HL-60 (cell line): ENCODE results near the gene CAP1.

ENCODE experiments used
- DNase-seq, 2 experiments: peaks; one replicate each; pipeline ENCODE4 v3.0.0-alpha.2; 2010 to 2020; ENCODE audit warnings: low read depth in 1 of 2, low spot score in 1 of 2
- H3K27ac ChIP-seq: fragments of 250-450 bp; sonication (Bioruptor Pico); replicated peaks from 2 replicates; pipeline ENCODE4 v1.5.1; 2020; ENCODE audit warnings: mild to moderate bottlenecking, moderate library complexity
- H3K27me3 ChIP-seq: fragments of 250-450 bp; sonication (Bioruptor Pico); 2 replicates; pipeline ENCODE4 v1.5.1; 2021; ENCODE audit warnings: mild to moderate bottlenecking, moderate library complexity; ENCODE audit not compliant: insufficient read depth, poor library complexity, severe bottlenecking
- H3K4me3 ChIP-seq: replicated peaks from 2 replicates; pipeline ENCODE4 v1.5.1; 2011; ENCODE audit warnings: mild to moderate bottlenecking, control low read depth, low read length; ENCODE audit not compliant: insufficient read depth
- GABPA ChIP-seq: IDR thresholded peaks from 2 replicates; pipeline ENCODE4 v1.6.1; 2012; ENCODE audit warnings: low read depth
- POLR2AphosphoS5 ChIP-seq: IDR thresholded peaks from 2 replicates; pipeline ENCODE4 v1.6.1; 2012; ENCODE audit warnings: low read depth
- SPI1 ChIP-seq: IDR thresholded peaks from 2 replicates; pipeline ENCODE4 v1.6.1; 2012; ENCODE audit warnings: low read depth, mild to moderate bottlenecking, borderline replicate concordance
- TF ChIP-seq, protein P1 (sequence below): IDR thresholded peaks from 2 replicates; pipeline ENCODE4 v1.6.1; 2012; ENCODE audit warnings: low read depth; ENCODE audit not compliant: insufficient replicate concordance
- TF ChIP-seq, protein P2 (sequence below): IDR thresholded peaks from one replicate; pipeline ENCODE4 v1.5.1; 2011; ENCODE audit warnings: low read length, control low read depth, inconsistent platforms; ENCODE audit not compliant: insufficient read depth

The CAP1 gene

DNA sequence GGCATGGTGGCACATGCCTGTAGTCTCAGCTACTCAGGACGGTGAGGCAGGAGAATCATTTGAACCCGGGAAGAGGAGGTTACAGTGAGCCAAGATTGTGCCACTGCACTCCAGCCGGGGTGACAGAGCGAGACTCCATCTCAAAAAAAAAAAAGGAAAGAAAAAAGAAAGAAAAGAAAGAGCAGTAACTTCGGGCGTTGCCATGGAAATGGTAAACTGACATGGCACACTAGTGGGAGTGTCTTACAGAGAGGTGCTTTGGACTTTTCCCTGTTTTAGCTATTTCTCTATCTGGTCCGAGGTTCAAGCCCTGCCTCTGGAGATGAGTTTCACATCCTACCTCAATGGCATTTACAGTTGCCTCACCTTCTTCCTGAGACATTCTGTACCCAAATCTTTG lies 79.6 kb downstream of the CAP1 start:
- Histone ChIP-seq H3K27me3 (no peaks in the 10 kb centered on the region), H3K27ac (no peak overlapping the region), H3K4me3 (no peak overlapping the region)
- no peak for DNase-seq
- TF ChIP-seq POLR2AphosphoS5: no peak
- no peak for TF ChIP-seq SPI1
- TF ChIP-seq, protein P1, sequence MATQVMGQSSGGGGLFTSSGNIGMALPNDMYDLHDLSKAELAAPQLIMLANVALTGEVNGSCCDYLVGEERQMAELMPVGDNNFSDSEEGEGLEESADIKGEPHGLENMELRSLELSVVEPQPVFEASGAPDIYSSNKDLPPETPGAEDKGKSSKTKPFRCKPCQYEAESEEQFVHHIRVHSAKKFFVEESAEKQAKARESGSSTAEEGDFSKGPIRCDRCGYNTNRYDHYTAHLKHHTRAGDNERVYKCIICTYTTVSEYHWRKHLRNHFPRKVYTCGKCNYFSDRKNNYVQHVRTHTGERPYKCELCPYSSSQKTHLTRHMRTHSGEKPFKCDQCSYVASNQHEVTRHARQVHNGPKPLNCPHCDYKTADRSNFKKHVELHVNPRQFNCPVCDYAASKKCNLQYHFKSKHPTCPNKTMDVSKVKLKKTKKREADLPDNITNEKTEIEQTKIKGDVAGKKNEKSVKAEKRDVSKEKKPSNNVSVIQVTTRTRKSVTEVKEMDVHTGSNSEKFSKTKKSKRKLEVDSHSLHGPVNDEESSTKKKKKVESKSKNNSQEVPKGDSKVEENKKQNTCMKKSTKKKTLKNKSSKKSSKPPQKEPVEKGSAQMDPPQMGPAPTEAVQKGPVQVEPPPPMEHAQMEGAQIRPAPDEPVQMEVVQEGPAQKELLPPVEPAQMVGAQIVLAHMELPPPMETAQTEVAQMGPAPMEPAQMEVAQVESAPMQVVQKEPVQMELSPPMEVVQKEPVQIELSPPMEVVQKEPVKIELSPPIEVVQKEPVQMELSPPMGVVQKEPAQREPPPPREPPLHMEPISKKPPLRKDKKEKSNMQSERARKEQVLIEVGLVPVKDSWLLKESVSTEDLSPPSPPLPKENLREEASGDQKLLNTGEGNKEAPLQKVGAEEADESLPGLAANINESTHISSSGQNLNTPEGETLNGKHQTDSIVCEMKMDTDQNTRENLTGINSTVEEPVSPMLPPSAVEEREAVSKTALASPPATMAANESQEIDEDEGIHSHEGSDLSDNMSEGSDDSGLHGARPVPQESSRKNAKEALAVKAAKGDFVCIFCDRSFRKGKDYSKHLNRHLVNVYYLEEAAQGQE: no peak
- TF ChIP-seq, protein P2, sequence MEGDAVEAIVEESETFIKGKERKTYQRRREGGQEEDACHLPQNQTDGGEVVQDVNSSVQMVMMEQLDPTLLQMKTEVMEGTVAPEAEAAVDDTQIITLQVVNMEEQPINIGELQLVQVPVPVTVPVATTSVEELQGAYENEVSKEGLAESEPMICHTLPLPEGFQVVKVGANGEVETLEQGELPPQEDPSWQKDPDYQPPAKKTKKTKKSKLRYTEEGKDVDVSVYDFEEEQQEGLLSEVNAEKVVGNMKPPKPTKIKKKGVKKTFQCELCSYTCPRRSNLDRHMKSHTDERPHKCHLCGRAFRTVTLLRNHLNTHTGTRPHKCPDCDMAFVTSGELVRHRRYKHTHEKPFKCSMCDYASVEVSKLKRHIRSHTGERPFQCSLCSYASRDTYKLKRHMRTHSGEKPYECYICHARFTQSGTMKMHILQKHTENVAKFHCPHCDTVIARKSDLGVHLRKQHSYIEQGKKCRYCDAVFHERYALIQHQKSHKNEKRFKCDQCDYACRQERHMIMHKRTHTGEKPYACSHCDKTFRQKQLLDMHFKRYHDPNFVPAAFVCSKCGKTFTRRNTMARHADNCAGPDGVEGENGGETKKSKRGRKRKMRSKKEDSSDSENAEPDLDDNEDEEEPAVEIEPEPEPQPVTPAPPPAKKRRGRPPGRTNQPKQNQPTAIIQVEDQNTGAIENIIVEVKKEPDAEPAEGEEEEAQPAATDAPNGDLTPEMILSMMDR: no peak
- no peak for TF ChIP-seq GABPA
